Thyroid gland (tissue), 4 donors: ENCODE results near the gene RRP8.

ENCODE experiments used
- POLR2A ChIP-seq, 2 donors: fragments of 450-650 bp; IDR thresholded peaks; one replicate each; pipeline ENCODE4 v1.6.1; 2017; ENCODE audit warnings: antibody characterized with exemption in 2 of 2, mild to moderate bottlenecking in 2 of 2, moderate library complexity in 1 of 2
- TF ChIP-seq, protein P1 (sequence below), 6 experiments: fragments of 200-600 bp in 3 of 6; fragments of 450-650 bp in 3 of 6; sonication (generic) in 3 of 6; IDR thresholded peaks; one replicate each; pipeline ENCODE4 v1.5.1; 2016 to 2019; ENCODE audit warnings: antibody characterized with exemption in 6 of 6, mild to moderate bottlenecking in 2 of 6, inconsistent platforms in 1 of 6, moderate library complexity in 1 of 6

DNA sequence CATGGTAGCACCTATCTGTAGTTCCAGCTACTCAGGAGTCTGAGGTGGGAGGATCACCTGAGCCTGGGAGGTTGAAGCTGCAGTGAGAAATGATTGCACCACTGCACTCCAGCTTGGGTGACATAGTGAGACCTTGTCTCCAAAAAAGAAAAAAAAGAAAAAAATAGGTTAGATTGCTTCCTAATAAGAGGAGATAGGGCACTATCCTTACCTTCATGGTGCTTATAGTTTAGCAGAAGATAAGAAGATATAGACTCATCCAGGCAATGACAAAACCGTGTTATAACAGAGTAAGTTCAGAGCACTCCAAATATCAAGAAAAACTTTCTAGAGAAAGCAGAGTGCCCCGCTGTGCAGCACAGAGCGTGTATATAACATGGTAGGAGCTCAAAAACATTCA lies 42.1 kb downstream of the RRP8 start:
- TF ChIP-seq, protein P1, sequence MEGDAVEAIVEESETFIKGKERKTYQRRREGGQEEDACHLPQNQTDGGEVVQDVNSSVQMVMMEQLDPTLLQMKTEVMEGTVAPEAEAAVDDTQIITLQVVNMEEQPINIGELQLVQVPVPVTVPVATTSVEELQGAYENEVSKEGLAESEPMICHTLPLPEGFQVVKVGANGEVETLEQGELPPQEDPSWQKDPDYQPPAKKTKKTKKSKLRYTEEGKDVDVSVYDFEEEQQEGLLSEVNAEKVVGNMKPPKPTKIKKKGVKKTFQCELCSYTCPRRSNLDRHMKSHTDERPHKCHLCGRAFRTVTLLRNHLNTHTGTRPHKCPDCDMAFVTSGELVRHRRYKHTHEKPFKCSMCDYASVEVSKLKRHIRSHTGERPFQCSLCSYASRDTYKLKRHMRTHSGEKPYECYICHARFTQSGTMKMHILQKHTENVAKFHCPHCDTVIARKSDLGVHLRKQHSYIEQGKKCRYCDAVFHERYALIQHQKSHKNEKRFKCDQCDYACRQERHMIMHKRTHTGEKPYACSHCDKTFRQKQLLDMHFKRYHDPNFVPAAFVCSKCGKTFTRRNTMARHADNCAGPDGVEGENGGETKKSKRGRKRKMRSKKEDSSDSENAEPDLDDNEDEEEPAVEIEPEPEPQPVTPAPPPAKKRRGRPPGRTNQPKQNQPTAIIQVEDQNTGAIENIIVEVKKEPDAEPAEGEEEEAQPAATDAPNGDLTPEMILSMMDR (IDR thresholded peaks at IDR 0.05): no peak
- no peak for TF ChIP-seq POLR2A (IDR thresholded peaks at IDR 0.05)
